Fibroblast of the aortic adventitia (primary cell): ENCODE measurements around the gene ZNF621. TPM values are rescaled to one million over a fixed set of nuclear protein-coding genes. Genes with fewer than 3 reads are reported as not detected.

Source experiments
- DNase-seq: peaks from one replicate; pipeline ENCODE4 v3.0.0-alpha.2; 2010; ENCODE audit warnings: low read depth
- H3K4me3 ChIP-seq: 2 replicates; pipeline ENCODE4 v1.5.1; 2011; ENCODE audit warnings: low read depth, mild to moderate bottlenecking, control low read depth, low read length, moderate library complexity
- CTCF ChIP-seq: IDR thresholded peaks from 2 replicates; pipeline ENCODE4 v1.5.1; 2011; ENCODE audit warnings: mild to moderate bottlenecking, low read length, control low read depth, inconsistent platforms; ENCODE audit not compliant: insufficient read depth
- total RNA-seq: library from RNA; depleted of rRNA; stranded (reverse); fragments of >200 nt; gene quantifications from 2 replicates; pipeline ENCODE4 v1.2.3, GENCODE V29; 2012; ENCODE audit warnings: low replicate concordance

Gene ZNF621
- 13.0 and 21.8 TPM in 2 replicates for total RNA-seq

- DNase-seq = peak; percentile 82
- peak within 1 kb of the TSS; percentile 87 for H3K4me3 ChIP-seq
- TF ChIP-seq CTCF = no peak
These were observed at the start of gene ZNF621 for GRCh38 chr3:40524568-40525285. Gene ZNF621, plus strand, starts transcription at chr3:40524960. Its CDS starts 881 bp downstream, at chr3:40525841.

GRCh38 chr3:40476478-40477470 is 48.0 kb upstream of the ZNF621 start, which contains the start of gene ZNF619:
Gene ZNF619, plus strand, starts transcription at chr3:40477122. Its CDS starts 858 bp downstream, at chr3:40477980.
- H3K4me3 ChIP-seq = peak within 1 kb of the TSS; percentile 88
- TF ChIP-seq CTCF = no peak
- peak; percentile 82 for DNase-seq

GRCh38 chr3:40477666-40478065 is 47.1 kb upstream of the ZNF621 start:
- H3K4me3 ChIP-seq = peak overlapping the region; percentile 88
- no peak for DNase-seq
- TF ChIP-seq CTCF = no peak

GRCh38 chr3:40487172-40487571 is 37.6 kb upstream of the ZNF621 start:
- no peak for DNase-seq
- H3K4me3 ChIP-seq = no peak overlapping the region
- TF ChIP-seq CTCF = no peak

- TF ChIP-seq CTCF = no peak
- no peak for DNase-seq
- no peak overlapping the region for H3K4me3 ChIP-seq
These were observed 33.8 kb upstream of the ZNF621 start for GRCh38 chr3:40490916-40491315.

GRCh38 chr3:40494698-40495097 is 30.1 kb upstream of the ZNF621 start:
- H3K4me3 ChIP-seq = no peak overlapping the region
- no peak for TF ChIP-seq CTCF
- DNase-seq = no peak
